Measurements from ENCODE around the gene SUGCT. TPM values are rescaled to one million over a fixed set of nuclear protein-coding genes. Genes with fewer than 3 reads are reported as not detected.
"Not testable (repeated sequence)": the region's sequence is repeated elsewhere in the genome, so short reads cannot be mapped to it uniquely, and the experiment has no call there.

SUGCT gene
- total RNA-seq, 1 experiment from 2014 or later: 15.3 TPM

DNA sequence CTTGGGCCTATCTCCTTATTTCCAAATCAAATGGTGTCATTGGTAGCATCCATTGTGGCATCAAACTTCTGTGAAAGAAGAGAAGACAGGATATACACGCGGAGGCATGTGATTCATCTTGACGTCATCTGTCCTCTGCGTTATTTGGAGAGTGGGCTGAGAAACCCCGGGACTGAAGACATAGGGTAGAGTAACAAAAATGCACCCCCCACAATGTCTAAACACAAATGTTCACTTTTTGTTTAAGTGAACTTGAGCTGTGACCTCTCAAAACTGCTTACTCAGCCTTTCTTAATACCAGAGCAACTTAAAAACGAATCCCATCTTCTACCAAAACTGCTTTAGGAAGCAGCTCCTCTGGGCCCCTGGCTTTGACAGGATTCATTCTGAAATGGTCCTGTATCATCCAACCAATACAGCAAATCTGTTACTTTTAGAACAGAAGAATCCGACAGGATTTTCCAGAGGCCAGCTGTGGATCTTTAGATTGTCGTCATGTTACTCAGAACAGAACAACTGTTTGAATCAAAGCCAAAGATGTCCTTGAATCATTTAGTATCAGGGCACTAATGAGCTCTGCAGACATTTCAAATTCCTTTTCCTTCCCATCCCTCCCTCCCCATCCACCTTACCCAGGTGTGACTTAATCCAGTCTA is 438.1 kb downstream of the SUGCT start:
- DNase-seq (ENCODE audit: low spot score): no peak
- in situ Hi-C loops (cut with HindIII; ENCODE audit: low sequenced_read_pairs): no loop called here

DNA sequence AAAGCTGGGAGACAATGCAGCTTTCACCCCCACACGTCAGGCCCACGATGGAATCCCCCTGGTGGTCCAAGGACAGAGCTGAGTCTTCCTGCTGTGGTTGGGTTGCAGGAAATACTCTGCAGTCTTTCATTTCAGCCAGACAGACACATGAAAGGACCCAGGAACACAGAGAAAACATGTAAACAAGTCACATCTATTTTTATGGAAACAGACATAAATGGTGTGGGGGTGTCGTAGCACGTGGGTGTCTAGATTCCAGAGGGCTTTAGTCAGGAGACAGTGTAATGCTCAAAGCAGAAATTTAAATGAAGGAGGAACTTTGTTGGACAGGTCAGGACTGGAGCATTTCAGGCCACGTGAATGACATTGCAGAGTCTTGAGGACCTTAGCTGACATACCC is 444.6 kb downstream of the SUGCT start:
- in situ Hi-C loops (cut with HindIII; ENCODE audit: low sequenced_read_pairs): no loop called here
- DNase-seq (ENCODE audit: low spot score): no peak

DNA sequence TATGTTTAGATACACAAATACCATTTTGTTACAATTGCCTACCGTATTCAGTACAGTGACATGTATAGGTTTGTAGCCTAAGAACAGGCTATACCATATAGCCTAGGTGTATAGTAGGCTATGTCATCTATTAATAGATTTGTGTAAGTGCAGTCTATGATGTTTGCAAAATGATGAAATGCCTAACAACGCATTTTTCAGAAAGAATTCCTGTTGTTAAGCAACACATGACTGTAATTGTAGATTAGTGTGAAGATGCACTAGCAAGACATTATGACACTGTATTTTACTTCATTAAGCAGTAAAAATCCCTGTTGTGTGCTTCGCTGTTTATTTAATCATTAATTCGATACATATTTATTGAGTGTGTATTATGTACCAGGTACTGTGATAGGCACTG is 446.0 kb downstream of the SUGCT start:
- in situ Hi-C loops (cut with HindIII; ENCODE audit: low sequenced_read_pairs): no loop called here
- no peak for DNase-seq (ENCODE audit: low spot score)

DNA sequence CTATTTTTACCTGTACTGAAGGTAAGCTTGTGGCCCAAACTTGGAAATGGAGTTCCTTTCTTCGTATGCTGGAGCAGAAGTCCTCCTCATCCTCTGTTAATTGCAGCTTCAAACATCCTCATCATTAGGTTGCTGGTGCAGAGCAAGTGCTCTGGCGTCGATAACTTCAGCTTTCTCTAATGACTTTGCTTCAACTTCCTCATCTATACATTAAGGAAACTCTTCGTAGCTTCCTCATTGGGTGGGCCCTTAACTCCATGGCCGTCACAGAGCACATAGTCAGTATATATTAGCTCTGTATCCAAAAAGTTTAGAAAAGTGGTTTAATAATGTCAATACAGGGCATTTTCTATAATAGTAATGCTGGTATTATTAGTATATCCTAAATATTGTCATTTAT is 447.7 kb downstream of the SUGCT start:
- DNase-seq (ENCODE audit: low spot score): no peak
- in situ Hi-C loops (cut with HindIII; ENCODE audit: low sequenced_read_pairs): no loop called here

DNA sequence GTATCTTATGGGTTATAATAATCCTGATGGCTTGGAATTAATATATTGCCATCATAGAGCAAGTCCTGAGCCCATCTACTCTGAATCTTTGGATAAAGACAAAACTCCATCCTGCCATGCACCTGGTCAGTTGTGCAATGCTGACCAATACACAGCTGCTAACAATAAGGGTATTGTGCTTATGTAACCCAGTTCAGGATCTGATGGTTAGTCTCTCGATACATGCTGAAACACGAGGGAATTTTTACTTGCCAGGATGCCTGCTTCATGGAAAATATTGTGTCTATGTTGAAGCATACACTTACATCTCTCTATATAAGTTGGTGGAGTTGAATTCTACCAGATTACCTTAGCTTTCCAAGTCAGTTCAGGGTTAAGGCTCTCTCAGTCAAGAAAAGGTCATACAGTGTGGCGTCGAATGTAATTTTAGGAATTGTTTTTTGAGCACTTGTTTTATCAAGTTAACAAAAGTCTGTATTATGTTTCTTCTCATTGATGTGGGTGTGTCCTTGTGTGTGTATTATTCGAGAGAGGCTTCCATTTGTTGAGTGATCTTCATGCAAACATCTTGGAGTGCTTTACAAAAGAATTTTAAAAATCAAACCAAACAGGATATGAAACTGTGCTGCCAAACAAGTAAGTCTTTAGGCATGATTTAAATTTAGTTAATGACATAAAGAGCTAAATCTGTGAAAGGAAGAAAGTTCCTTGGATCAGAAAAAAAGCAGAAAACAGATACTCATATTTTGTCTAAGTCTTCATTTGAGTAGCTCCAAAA is 449.1 kb downstream of the SUGCT start:
- in situ Hi-C loops (cut with HindIII; ENCODE audit: low sequenced_read_pairs): no loop called here

DNA sequence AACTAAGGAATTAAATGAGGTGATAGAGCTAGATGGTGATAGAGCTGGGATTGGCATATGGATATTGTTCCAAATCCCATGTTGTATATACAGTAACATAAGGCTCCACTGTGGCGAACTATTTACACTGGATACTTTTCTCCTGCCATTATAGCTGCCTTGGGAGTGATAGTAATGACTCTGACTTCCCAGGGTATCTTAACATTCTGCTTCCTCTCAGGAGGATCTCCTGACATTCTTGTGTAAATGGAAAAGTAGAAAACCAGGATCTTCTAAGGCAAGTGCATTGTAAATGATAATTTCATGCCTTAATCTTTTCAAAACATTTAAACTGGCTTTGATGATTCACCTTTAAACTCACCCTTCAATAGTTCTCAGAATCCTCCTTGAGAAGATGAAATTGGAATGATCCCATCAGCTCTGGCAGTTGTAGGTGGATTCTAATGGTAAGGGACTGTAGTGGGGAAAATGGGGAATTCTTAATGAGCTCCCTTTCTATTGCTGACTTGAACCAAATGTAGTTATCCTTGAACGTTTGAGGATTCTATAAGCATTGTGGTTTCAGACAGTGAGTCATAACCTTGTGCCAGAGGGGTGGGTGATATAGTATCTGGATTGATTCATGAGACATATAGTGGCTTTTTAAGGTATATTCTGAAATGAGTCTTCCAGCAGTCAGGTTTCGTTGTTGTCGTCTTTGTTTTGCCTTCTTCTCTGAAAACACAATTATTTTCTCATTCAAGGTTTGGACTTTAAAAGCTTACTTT is 450.0 kb downstream of the SUGCT start:
- in situ Hi-C loops (cut with HindIII; ENCODE audit: low sequenced_read_pairs): no loop called here
- DNase-seq (ENCODE audit: low spot score): no peak

More for the DNA sequence above, 449.1 kb downstream of the SUGCT start:
- DNase-seq (ENCODE audit: low spot score): no peak

DNA sequence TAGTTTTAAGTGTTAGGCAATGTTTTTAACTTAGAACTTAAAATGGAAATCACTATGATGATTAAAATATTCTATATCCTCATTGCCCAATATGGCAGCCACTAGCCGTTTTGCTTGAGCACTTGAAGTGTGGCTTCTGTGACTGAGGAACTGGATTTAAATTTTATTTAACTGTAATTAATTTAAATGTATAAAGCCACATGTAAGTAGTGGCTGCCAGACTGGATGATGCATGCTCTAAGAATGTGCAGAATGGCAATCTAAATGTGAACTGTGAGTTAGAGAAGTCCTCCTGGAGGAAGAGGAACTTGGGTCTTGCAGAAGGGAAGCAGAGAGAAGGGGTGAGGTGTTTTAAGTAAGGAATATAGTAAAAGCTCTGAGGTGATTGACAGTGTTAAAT is 451.4 kb downstream of the SUGCT start:
- DNase-seq (ENCODE audit: low spot score): no peak
- in situ Hi-C loops (cut with HindIII; ENCODE audit: low sequenced_read_pairs): no loop called here

DNA sequence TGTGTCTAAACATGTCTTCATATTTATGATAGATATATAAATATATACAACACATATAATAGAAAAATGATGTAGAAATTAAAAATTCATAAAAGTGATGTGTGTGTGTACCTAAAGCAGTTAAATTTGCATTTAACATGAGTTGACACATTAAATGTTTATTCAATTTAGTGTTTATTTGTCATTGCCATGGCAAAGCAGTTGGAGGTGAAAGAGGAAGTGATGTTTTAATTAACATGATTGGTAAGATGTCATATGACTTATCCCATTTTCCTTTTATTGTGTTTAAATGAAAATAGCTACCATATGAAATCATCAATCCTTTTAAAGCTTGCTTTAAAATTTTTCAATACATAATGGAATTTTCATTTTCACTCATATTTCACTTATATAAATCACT is 452.6 kb downstream of the SUGCT start:
- in situ Hi-C loops (cut with HindIII; ENCODE audit: low sequenced_read_pairs): no loop called here
- no peak for DNase-seq (ENCODE audit: low spot score)

DNA sequence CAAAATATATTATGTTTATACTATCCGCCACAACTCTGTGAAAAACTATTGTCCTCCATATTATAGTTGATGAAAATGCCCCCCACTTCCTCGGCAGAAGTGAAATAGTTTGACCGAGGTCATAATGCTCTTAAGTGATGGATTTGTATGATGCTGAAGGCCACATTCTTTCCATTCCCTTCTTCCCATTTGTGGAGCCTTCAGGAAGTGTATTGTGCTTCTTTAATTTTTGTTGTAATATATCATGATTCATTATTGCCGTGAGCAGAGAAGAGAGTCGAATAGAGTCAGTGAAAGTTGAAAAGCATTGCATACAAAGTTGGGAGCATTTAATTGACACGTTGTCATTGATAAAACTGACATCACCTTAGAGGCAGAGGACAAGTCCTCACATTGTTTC is 460.3 kb downstream of the SUGCT start:
- in situ Hi-C loops (cut with HindIII; ENCODE audit: low sequenced_read_pairs): no loop called here
- DNase-seq (ENCODE audit: low spot score): no peak

DNA sequence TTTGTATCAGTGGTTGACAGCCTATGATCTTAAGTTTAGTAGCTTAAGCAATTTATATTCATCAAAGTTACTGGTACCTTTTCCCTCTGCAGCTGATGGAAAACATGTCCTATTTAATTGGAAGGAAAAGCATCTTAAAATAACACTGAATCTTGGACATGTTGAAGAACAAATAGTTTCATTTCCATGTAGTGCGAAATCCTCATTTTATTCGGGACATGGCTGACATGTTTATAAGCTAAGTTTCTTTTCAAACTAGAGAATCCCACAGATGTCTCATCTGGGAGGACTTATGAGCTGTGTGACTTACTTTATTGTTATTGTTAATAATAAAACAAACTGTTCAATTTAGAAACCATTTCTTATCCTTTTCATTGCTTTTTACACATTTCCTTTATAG is 461.0 kb downstream of the SUGCT start:
- in situ Hi-C loops (cut with HindIII; ENCODE audit: low sequenced_read_pairs): no loop called here
- DNase-seq (ENCODE audit: low spot score): no peak

DNA sequence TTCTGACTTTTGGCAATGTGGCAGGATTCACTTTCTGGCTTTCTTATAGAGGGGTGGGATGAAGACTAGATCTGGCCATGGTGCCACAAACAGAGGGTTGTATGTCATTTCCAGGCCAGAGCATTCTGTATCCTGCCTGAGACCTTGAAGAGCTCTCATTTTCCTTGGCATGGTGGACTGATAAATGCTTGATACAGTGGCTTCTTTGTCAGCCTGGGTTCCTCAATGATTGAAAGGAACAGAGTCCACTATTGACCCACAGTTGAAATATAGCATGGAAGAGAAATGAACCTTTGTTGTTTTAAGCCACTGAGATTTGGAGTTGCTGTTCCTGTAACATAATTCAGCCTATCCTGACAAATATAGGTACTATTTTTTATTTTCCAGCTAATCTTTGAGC is 462.7 kb downstream of the SUGCT start:
- no peak for DNase-seq (ENCODE audit: low spot score)
- in situ Hi-C loops (cut with HindIII; ENCODE audit: low sequenced_read_pairs): no loop called here

DNA sequence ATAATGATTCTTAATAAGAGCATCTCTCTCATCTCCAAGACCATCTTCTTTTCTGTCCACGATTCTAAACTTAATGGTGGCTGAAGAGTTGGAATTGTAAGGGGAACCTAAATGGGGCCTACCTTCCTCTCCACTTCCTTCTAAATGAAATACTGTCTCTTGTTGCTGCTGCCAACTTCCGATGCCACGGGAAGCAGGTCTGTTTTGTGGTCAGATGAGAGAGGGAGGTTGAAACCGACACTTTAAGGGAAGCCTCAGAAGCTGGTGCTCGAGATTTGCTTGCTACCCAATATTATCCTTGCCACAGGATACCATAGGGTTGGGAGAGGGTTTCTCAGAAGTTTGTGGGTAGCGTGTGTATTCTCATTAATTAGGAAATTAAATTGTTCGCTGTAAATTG is 464.1 kb downstream of the SUGCT start:
- DNase-seq (ENCODE audit: low spot score): no peak
- in situ Hi-C loops (cut with HindIII; ENCODE audit: low sequenced_read_pairs): no loop called here

DNA sequence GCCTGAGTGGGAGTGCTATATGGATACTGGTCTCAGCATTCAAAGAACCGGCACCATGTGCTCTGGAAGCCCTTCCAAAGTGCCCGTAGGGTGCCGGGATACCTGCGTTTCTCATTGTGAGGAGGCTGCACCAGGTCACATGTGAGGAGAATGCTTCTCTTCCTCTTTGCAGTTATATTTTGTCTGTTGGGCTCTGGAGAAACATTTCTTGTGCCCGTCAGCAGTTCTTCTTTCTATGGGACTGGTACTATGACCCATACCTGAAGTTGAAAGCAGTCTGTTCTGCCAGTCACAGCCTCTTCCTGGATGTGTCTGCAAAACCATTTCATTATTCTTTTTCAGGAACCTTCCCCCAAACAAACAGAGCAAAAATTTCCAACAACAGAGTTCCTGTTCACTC is 465.0 kb downstream of the SUGCT start:
- no peak for DNase-seq (ENCODE audit: low spot score)
- in situ Hi-C loops (cut with HindIII; ENCODE audit: low sequenced_read_pairs): no loop called here

DNA sequence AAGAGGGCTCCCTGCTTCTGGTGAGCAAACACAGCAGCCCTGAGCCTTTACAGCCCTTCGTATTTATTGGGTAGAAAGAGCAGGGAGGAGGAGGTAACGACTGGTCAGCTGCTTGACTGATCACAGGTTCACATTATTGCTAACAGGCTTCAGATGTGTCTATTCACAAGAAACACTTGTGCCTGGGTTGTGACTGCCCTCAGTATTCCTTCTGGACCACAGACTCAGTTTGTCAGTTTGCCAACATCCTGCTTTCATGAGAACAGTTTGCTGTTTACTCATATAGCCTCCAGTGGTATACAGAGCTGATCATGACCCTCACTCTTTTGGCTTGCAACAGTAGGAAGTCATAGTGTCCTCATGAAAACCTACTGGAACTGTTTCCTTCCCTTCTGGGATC is 467.5 kb downstream of the SUGCT start:
- DNase-seq (ENCODE audit: low spot score); in situ Hi-C loops (cut with HindIII; ENCODE audit: low sequenced_read_pairs): not testable (repeated sequence)

DNA sequence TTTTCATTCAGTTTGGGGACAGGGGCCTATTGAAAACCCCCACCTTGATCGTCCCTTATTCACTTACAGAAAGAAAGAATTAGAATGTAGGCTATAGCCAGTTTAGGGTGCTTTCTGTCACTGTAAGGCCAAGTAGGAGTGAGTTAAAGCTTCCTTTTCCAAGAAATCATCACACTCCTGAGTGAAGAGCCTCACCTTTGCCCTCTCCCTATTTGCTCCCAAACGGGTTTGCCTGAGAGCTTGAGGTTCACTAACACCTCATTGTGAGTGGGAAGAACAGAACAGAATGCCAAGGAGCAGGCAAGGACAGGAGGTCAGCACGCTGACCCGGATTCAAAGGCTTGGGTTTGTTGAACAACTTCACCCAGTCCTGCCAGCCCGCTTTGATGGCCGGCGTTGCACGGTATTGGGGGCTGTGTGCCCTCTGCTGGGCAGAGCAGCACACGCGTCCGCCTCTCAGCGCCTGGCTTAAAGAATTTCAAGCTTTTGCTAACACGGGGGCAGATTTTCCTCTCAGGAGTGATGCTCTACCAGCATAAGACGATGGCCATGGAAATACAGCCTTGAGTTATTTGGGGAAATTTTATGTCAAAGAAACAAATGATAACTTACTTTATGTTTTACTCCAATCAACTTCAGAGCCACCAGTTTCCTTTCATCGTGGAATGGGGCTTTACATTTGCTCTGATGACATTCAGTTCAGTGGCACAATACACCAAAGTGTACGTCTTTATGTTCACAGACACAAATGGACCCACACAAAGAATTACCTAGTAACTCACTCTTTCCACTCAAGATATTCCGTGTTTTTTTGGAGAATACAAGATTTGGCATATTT is 470.0 kb downstream of the SUGCT start:
- in situ Hi-C loops (cut with HindIII; ENCODE audit: low sequenced_read_pairs): no loop called here
- peak; percentile 74 for DNase-seq (ENCODE audit: low spot score)

DNA sequence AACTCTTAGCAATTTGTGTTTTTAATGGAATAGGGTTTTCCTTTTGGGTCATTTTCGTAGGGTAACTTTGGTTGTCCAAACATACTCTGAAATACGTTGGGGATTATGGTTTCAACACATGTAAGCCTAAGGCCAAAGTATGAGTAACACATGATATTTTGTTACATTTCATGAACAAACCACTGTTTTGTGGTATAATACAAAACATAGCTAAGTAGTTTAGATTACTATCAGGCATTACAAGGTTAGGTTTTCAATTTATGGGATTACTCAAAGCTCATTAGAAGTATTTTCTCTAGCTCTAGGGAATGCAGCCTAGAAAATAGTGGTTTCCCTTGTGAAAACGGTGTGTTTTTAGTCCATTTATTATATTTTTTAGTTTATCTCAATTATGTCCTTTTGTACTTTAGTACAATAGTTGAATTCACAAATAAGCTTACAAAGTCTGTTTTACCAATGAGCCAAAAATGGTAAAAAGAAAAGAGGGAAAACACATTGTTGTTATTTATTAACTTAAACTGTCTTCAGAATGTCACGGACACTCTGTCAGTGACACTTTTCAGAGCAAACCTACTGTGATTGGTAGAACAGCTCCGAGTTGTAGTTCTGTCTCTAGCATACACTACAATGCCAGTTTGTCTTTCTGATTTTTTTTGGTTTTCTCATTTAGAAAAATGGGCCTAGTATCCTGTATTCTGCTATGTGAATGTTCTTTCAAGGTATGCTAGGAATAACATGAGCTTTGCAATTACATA is 473.7 kb downstream of the SUGCT start:
- in situ Hi-C loops (cut with HindIII; ENCODE audit: low sequenced_read_pairs): no loop called here
- no peak for DNase-seq (ENCODE audit: low spot score)

DNA sequence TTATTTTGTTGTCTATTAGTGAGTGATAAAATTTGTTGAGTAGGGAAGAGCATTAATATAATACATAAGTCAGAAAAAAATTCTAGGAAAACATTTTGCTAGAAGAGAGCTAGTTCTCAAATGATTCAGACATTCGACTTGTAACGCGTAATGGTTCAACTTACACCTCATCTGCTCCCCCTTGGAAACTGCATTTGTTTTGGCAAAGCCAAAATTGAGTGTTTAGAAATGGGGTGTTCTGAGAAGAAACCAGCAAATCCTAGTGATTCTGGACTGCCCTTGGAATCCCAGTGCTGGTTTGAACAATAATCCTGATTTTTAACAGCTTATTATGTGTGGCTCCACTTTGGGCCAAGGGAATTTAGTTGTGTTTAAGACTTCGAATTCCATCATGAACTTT is 475.7 kb downstream of the SUGCT start:
- in situ Hi-C loops (cut with HindIII; ENCODE audit: low sequenced_read_pairs): no loop called here
- no peak for DNase-seq (ENCODE audit: low spot score)

DNA sequence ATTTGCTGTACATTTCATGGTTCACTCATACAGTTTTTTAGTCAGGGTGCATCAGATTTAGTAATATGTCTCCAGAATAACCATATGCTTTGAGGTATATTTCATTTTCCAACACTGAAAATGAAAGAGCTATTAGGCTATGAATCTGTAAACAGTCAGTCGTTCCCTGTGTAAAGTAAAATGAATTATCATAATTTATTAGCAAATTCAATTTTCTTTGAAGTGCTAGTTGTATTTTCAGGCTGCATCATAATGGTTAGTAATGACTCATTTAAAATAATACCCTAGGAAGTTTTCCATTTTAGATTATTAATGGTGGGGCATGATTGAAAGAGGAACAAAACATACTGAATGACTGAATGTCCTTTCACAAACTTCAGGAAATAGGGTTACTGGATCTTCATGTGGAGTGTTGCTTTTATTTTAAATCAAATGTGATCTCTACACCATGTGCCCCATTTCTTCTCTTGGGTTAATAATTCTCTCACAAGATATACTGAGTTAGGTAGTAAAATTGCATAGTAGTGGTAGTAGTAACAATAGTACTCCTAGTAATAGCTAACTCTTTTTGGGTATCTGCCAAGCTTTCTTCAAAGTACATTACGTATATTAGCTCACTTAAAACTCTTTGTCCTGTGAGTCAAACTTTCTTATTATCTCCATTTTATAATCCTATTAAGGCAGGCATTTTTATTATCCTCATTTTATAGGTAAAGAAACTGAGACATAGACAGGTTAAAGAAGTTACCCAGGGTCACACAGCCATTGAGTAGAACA is 476.5 kb downstream of the SUGCT start:
- in situ Hi-C loops (cut with HindIII; ENCODE audit: low sequenced_read_pairs): no loop called here

More for the DNA sequence above, 476.5 kb downstream of the SUGCT start:
- no peak for DNase-seq (ENCODE audit: low spot score)

All from G401 (cell line).